GM19395 (cell line): Measurements from ENCODE around the gene DES.

Experiments used
- ATAC-seq: cut with Tn5 transposase; IDR thresholded peaks from one replicate; pipeline ENCODE4 v1.9.1; 2021; ENCODE audit warnings: mild to moderate bottlenecking, moderate library complexity; ENCODE audit not compliant: unreplicated experiment

The DES gene

GRCh38 chr2:219419331-219420197 is 1.4 kb downstream of the DES start:
- no peak for ATAC-seq

GRCh38 chr2:219420687-219421086 is 2.5 kb downstream of the DES start:
- ATAC-seq = no peak

- ATAC-seq = no peak
Measured at GRCh38 chr2:219421323-219421722, 3.1 kb downstream of the DES start.

- ATAC-seq = no peak
Measured at GRCh38 chr2:219422952-219423534, 4.9 kb downstream of the DES start.

- no peak for ATAC-seq
Measured at GRCh38 chr2:219423652-219424377, 5.6 kb downstream of the DES start.

- no peak for ATAC-seq
Measured at GRCh38 chr2:219425238-219426067, 7.3 kb downstream of the DES start.

- ATAC-seq = no peak
Measured at GRCh38 chr2:219426068-219426443, 7.9 kb downstream of the DES start.

- no peak for ATAC-seq
Measured at GRCh38 chr2:219426534-219427136, 8.5 kb downstream of the DES start.

GRCh38 chr2:219428469-219428868 is 10.3 kb downstream of the DES start:
- no peak for ATAC-seq

GRCh38 chr2:219429958-219430606 is 11.9 kb downstream of the DES start:
- no peak for ATAC-seq

- no peak for ATAC-seq
Measured at GRCh38 chr2:219430633-219431615, 12.7 kb downstream of the DES start.

GRCh38 chr2:219433666-219434467 is 15.7 kb downstream of the DES start:
- ATAC-seq = no peak

GRCh38 chr2:219434468-219434717 is 16.2 kb downstream of the DES start:
- no peak for ATAC-seq

- ATAC-seq = no peak
Measured at GRCh38 chr2:219434718-219435525, 16.7 kb downstream of the DES start, which contains the start of gene SPEG. Gene SPEG, plus strand, starts transcription at chr2:219434843. Its CDS starts 135 bp downstream, at chr2:219434978.

- no peak for ATAC-seq
Measured at GRCh38 chr2:219435701-219436100, 17.5 kb downstream of the DES start.

- ATAC-seq = no peak
Measured at GRCh38 chr2:219436491-219436890, 18.3 kb downstream of the DES start.

- no peak for ATAC-seq
Measured at GRCh38 chr2:219437141-219437540, 19.0 kb downstream of the DES start.
